Esophagus muscularis mucosa (tissue), 4 donors: ENCODE results near the gene ZNF783. TPM values are rescaled to one million over a fixed set of nuclear protein-coding genes. Genes with fewer than 3 reads are reported as not detected.

Experiments
- DNase-seq: peaks from one replicate; pipeline ENCODE4 v3.0.0-alpha.2; 2017; ENCODE audit errors: extremely low spot score
- H3K27ac ChIP-seq, 4 donors: fragments of 200-600 bp; sonication (generic); replicated peaks in 1 of 4; 1 replicate in 3 of 4; 2 replicates in 1 of 4; pipeline ENCODE4 v1.5.1; 2016 to 2019; ENCODE audit warnings: mild to moderate bottlenecking in 1 of 4
- H3K27me3 ChIP-seq, 4 donors: fragments of 200-600 bp; sonication (generic); one replicate each; pipeline versions ENCODE4 v1.5.1 to v1.6.0; 2016 to 2019
- H3K36me3 ChIP-seq, 4 donors: fragments of 200-600 bp; sonication (generic); one replicate each; pipeline ENCODE4 v1.5.1; 2016 to 2019
- H3K4me1 ChIP-seq, 4 donors: fragments of 200-600 bp; sonication (generic); one replicate each; pipeline ENCODE4 v1.5.1; 2016 to 2019
- H3K4me3 ChIP-seq, 4 donors: fragments of 200-600 bp; sonication (generic); 1 replicate in 2 of 4; 2 replicates in 2 of 4; pipeline ENCODE4 v1.5.1; 2016 to 2019; ENCODE audit warnings: mild to moderate bottlenecking in 4 of 4, moderate library complexity in 1 of 4
- H3K9me3 ChIP-seq, 4 donors: fragments of 200-600 bp; sonication (generic); 1 replicate in 3 of 4; 2 replicates in 1 of 4; pipeline ENCODE4 v1.5.1; 2016 to 2019
- EP300 ChIP-seq: sonication (generic); formaldehyde crosslinking; IDR thresholded peaks from one replicate; pipeline ENCODE4 v1.6.1; 2017; ENCODE audit warnings: antibody characterized with exemption
- POLR2A ChIP-seq: fragments of 450-650 bp; IDR thresholded peaks from one replicate; pipeline ENCODE4 v1.6.1; 2017; ENCODE audit warnings: antibody characterized with exemption, moderate library complexity, mild to moderate bottlenecking, low read depth
- POLR2AphosphoS5 ChIP-seq, 2 donors: sonication (generic); formaldehyde crosslinking; IDR thresholded peaks; one replicate each; pipeline ENCODE4 v1.6.1; 2017; ENCODE audit warnings: antibody characterized with exemption in 2 of 2
- WGBS: methylation state at CpG from one replicate; pipeline ENCODE4 v1.1.5; 2018; 5-methylcytosine and 5-hydroxymethylcytosine counted together
- intact Hi-C: fragments of 100-400 bp; cut with DNase I; formaldehyde crosslinking; loops from one replicate; pipeline ENCODE4 v1.15.1; 2023
- total RNA-seq, 4 donors: library from RNA; depleted of rRNA; stranded (reverse); fragments of >200 nt; gene quantifications; one replicate each; pipeline versions ENCODE4 v1.1.0 to v1.2.1, GENCODE V29; 2016
- TF ChIP-seq, protein P1 (sequence below), 3 experiments: fragments of 200-600 bp in 2 of 3; fragments of 450-650 bp in 1 of 3; sonication (generic) in 2 of 3; IDR thresholded peaks; one replicate each; pipeline ENCODE4 v1.5.1; 2017 to 2019; ENCODE audit warnings: antibody characterized with exemption in 3 of 3, mild to moderate bottlenecking in 2 of 3, moderate library complexity in 1 of 3

The ZNF783 gene
- total RNA-seq, 4 donors from 2014 or later: 8.4 to 12.2 (median 11.9) TPM

DNA sequence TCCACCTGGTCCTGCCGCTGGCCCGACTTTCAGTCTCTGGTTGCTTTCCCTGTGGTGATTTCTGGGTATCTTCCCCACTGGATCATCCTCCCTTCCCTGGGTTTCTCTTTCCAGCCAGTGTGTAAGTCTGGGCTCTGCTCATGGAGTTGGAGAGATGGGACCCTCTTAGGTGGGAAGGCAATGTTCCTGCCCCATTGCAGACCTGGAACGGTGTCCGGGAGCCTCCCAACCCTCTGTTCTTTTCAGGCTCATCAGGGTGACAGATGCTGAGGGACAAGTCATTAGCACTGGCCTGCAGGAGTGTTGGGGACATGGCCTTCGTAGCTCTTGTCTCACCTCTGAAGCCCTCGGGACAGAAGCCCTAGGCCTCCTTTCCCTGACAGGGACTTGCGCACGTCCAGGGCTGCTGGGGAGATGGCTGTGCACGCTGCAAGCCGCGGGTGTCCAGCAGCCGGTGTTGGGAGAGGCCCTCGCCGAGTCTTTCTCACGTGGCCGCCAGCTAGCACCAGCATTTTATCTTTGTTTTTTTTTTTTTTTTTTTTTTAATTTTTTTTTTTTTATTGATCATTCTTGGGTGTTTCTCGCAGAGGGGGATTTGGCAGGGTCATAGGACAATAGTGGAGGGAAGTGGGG lies 17.2 kb downstream of the ZNF783 start:
- no peak overlapping the region for H3K27ac ChIP-seq
- H3K9me3 ChIP-seq: no peaks in the 10 kb centered on the region
- H3K4me3 ChIP-seq: no peak overlapping the region
- H3K4me1 ChIP-seq: peaks cover 0 to under 1% (median 0%) of the 10 kb centered on the region in 4 donors
- 92% methylated on average over 17 of the region's 17 CpGs for WGBS
- TF ChIP-seq POLR2A (no peak), EP300 (no peak), POLR2AphosphoS5 (IDR thresholded peaks at IDR 0.05) (no peak)
- TF ChIP-seq, protein P1, sequence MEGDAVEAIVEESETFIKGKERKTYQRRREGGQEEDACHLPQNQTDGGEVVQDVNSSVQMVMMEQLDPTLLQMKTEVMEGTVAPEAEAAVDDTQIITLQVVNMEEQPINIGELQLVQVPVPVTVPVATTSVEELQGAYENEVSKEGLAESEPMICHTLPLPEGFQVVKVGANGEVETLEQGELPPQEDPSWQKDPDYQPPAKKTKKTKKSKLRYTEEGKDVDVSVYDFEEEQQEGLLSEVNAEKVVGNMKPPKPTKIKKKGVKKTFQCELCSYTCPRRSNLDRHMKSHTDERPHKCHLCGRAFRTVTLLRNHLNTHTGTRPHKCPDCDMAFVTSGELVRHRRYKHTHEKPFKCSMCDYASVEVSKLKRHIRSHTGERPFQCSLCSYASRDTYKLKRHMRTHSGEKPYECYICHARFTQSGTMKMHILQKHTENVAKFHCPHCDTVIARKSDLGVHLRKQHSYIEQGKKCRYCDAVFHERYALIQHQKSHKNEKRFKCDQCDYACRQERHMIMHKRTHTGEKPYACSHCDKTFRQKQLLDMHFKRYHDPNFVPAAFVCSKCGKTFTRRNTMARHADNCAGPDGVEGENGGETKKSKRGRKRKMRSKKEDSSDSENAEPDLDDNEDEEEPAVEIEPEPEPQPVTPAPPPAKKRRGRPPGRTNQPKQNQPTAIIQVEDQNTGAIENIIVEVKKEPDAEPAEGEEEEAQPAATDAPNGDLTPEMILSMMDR (IDR thresholded peaks at IDR 0.05): no peak
- peaks cover 30 to 84% (median 65%) of the 10 kb centered on the region in 4 donors for H3K36me3 ChIP-seq
- no peaks in the 10 kb centered on the region for H3K27me3 ChIP-seq
- no peak for DNase-seq
- intact Hi-C loops: no loop called here

DNA sequence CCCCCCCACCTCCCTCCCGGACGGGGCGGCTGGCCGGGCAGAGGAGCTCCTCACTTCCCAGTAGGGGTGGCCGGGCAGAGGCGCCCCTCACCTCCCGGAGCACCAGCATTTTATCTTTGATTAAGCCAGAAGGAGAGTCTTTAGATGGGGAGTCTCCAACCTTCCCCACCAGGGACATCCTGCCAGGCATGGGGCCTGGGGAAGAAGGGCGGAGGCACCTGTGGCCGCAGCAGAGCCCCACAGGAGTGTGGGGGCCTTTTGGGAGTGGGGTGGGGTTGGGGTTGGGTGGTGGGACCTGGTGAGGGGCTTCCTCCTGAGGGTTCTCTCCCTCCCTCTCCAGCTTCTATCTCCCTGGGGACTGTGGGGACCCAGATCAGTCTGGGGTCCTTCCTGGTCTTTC lies 18.2 kb downstream of the ZNF783 start:
- intact Hi-C loops: loop anchor here (10.0 kb wide), 1 partner anchor 145 kb away; no protein-coding TSS in a partner anchor
- H3K9me3 ChIP-seq: no peaks in the 10 kb centered on the region
- DNase-seq: no peak
- H3K27me3 ChIP-seq: no peaks in the 10 kb centered on the region
- peaks cover 0 to 9% (median 8%) of the 10 kb centered on the region in 4 donors for H3K4me1 ChIP-seq
- no CpG with 5 or more reads among the region's 9 CpGs for WGBS
- TF ChIP-seq, protein P1 (IDR thresholded peaks at IDR 0.05): no peak
- TF ChIP-seq POLR2AphosphoS5 (IDR thresholded peaks at IDR 0.05) (no peak), EP300 (no peak), POLR2A (no peak)
- H3K36me3 ChIP-seq: peaks cover 26 to 77% (median 64%) of the 10 kb centered on the region in 4 donors
- H3K4me3 ChIP-seq: no peak overlapping the region
- H3K27ac ChIP-seq: no peak overlapping the region

DNA sequence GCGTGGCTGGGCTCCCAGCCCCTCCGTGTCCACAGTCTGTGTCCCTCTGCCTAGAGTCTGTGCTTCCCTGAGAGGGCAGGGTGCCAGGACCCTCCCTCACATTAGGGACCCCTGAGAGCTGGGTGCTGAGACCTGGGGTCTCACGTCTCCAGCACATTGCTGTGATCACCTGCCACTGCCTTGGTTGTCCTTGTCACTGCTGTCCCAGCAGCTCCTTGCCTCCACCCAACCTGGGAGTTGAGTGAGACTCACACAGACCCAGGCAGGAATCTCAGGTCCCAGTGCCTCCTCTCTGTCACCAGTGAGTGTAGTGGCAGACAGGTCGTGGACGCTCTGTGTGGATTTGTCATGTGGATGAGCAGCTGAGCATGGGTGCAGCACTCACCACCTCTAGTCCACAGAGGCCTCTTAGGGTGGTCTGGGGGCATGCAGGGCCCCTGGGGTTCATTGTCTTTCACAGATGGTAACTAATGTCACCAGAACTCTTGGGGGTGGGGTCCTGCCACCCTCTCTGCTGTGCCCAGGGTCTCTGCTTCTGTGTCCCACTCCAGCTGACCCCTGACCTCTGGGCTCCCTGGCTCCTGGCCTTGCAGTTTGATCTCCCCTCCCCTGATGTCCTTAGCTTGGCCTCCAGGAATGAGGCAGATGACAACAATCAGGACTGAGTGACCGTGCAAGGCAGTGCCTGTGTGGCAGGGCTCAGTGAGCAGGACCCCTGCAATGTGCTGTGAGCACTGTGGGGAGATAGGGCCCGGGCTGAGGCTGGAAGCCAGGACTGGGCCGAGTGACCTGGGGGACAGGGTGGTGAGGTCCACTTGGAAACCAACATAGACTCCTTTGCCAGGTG lies 18.9 kb downstream of the ZNF783 start:
- H3K36me3 ChIP-seq: peaks cover 21 to 69% (median 57%) of the 10 kb centered on the region in 4 donors
- WGBS: 100% methylated on average over 2 of the region's 8 CpGs
- H3K4me1 ChIP-seq: peaks cover 4 to 17% (median 15%) of the 10 kb centered on the region in 4 donors
- H3K9me3 ChIP-seq: no peaks in the 10 kb centered on the region
- no peaks in the 10 kb centered on the region for H3K27me3 ChIP-seq
- TF ChIP-seq EP300 (no peak), POLR2A (no peak), POLR2AphosphoS5 (IDR thresholded peaks at IDR 0.05) (no peak)
- TF ChIP-seq, protein P1 (IDR thresholded peaks at IDR 0.05): no peak
- H3K4me3 ChIP-seq: no peak overlapping the region
- no peak overlapping the region for H3K27ac ChIP-seq
- intact Hi-C loops: loop anchor here (10.0 kb wide), 1 partner anchor 144 kb away; no protein-coding TSS in a partner anchor
- DNase-seq: no peak

DNA sequence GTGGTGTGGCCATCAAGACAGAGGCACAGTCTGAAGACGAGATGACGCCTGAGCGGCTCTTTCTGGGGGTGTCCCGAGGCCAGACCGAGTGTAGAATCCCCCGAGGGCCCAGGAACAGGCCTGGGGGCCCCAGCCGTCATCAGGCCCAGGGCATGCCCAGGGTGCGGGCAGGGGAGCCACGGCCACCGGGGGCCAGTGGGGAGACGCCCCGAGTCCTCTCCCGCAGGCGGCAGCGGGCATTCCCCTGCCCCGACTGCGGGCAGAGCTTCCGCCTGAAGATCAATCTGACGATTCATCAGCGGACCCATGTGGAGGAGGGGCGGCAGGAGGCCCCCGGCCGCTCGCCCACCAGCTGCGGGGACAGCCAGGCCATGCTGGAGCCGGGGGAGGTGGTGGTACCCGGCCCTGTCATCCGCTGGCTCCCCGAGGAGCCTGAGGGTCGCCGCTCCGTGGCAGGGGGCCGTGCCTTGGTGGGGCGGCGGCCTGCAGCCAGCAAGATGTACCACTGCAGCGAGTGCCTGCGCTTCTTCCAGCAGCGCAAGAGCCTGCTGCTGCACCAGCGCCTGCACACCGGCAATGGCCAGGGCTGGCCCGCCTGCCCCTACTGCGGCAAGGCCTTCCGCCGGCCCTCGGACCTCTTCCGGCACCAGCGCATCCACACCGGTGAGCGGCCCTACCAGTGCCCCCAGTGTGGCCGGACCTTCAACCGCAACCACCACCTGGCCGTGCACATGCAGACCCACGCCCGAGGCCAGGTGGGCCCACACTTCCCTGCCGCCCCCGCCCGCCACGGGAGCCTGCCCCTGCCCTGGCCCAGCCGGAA lies 19.7 kb downstream of the ZNF783 start:
- peaks cover 20 to 61% (median 49%) of the 10 kb centered on the region in 4 donors for H3K36me3 ChIP-seq
- intact Hi-C loops: loop anchor here (10.0 kb wide), 1 partner anchor 143 kb away; no protein-coding TSS in a partner anchor
- no peaks in the 10 kb centered on the region for H3K9me3 ChIP-seq
- H3K4me1 ChIP-seq: peaks cover 8 to 20% (median 18%) of the 10 kb centered on the region in 4 donors
- DNase-seq: no peak
- H3K27me3 ChIP-seq: no peaks in the 10 kb centered on the region
- 92% methylated on average over 20 of the region's 59 CpGs for WGBS
- TF ChIP-seq, protein P1 (IDR thresholded peaks at IDR 0.05): no peak
- no peak for TF ChIP-seq POLR2AphosphoS5 (IDR thresholded peaks at IDR 0.05)
- no peak for TF ChIP-seq POLR2A
- no peak for TF ChIP-seq EP300
- H3K27ac ChIP-seq: no peak overlapping the region
- no peak overlapping the region for H3K4me3 ChIP-seq
